Measurements from ENCODE around the gene SMARCA4.
A peak's percentile ranks its signal among the peaks of the same experiment; 100 is the strongest.
"Not testable (repeated sequence)": the region's sequence is repeated elsewhere in the genome, so short reads cannot be mapped to it uniquely, and the experiment has no call there.

Gene SMARCA4

DNA sequence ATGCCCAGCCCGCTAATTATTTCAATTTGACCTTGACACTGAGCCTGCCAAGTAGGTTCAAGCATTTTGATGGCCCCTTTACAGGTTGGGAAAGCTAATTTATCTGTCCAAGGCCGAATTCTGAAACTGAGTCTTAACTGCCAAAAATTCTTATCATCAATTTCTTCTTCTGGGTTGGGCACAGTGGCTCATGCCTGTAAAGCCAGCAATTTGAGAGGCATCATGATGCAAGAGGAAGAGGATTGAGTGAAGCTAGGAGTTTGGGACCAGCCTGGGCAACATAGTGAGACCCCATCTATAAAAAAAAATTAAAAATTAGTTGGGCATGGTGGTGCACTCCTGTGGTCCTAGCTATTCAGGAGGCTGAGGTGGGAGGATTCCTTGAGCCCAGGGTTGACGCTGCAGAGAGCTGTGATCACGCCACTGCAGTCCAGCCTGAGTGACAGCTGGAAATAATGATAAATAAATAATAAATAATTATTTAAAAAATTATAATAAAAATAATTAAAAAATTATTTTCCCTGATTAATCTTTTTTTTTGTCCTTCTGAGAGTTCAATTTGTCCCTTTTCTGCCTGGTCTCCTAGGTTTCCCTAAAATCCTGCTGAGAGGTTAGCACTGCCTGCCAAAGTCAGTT lies 127.2 kb downstream of the SMARCA4 start:
- TF ChIP-seq CTCF (IDR thresholded peaks at IDR 0.05; ENCODE audit: insufficient read depth, missing control alignments), result no peak
- DNase-seq (ENCODE audit: insufficient read length, low spot score) (no peak), FAIRE-seq (no peak)

DNA sequence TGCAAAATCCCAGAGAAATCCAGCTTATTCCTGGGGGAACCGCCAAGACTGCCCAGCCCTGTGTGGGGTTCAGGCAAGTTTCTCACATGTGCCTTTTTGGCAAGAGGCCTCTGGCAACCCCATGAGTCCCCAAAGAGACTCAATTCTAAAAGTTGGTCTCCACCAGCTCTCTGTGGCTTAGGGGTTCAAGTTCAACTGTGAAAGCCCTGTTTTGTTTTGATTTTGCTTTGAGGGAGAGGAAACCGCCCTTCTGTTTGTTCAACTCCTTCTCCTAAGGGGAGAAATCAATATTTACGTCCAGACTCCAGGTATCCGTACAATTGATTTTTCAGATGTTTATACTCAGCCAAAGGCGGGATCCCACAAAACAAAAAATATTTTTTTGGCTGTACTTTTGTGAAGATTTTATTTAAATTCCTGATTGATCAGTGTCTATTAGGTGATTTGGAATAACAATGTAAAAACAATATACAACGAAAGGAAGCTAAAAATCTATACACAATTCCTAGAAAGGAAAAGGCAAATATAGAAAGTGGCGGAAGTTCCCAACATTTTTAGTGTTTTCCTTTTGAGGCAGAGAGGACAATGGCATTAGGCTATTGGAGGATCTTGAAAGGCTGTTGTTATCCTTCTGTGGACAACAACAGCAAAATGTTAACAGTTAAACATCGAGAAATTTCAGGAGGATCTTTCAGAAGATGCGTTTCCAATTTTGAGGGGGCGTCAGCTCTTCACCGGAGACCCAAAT lies 127.8 kb downstream of the SMARCA4 start:
- no peak for FAIRE-seq
- no peak for TF ChIP-seq CTCF (IDR thresholded peaks at IDR 0.05; ENCODE audit: insufficient read depth, missing control alignments)
- DNase-seq (ENCODE audit: insufficient read length, low spot score), result no peak

DNA sequence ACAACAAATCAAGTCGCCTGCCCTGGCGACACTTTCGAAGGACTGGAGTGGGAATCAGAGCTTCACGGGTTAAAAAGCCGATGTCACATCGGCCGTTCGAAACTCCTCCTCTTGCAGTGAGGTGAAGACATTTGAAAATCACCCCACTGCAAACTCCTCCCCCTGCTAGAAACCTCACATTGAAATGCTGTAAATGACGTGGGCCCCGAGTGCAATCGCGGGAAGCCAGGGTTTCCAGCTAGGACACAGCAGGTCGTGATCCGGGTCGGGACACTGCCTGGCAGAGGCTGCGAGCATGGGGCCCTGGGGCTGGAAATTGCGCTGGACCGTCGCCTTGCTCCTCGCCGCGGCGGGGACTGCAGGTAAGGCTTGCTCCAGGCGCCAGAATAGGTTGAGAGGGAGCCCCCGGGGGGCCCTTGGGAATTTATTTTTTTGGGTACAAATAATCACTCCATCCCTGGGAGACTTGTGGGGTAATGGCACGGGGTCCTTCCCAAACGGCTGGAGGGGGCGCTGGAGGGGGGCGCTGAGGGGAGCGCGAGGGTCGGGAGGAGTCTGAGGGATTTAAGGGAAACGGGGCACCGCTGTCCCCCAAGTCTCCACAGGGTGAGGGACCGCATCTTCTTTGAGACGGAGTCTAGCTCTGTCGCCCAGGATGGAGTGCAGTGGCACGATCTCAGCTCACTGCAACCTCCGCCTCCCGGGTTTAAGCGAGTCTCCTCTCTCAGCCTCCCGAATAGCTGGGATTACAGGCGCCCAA lies 128.6 kb downstream of the SMARCA4 start, which contains the start of gene LDLR:
TSS of gene LDLR (plus strand) at position 210 of the 760 bp plus-strand sequence. CDS start at position 296, 86 bp downstream.
- TF ChIP-seq CTCF (IDR thresholded peaks at IDR 0.05; ENCODE audit: insufficient read depth, missing control alignments), result no peak

DNA sequence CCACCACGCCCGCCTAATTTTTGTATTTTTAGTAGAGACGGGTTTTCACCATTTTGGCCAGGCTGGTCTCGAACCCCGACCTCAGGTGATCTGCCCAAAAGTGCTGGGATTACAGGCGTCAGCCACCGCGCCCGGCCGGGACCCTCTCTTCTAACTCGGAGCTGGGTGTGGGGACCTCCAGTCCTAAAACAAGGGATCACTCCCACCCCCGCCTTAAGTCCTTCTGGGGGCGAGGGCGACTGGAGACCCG lies 129.1 kb downstream of the SMARCA4 start:
- not testable (repeated sequence) for DNase-seq (ENCODE audit: insufficient read length, low spot score); FAIRE-seq

More for the DNA sequence above, 128.6 kb downstream of the SMARCA4 start, which contains the start of gene LDLR:
- DNase-seq (ENCODE audit: insufficient read length, low spot score) (peak; percentile 48), FAIRE-seq (no peak)

- no peak for TF ChIP-seq CTCF (IDR thresholded peaks at IDR 0.05; ENCODE audit: insufficient read depth, missing control alignments)
- FAIRE-seq (no peak), DNase-seq (ENCODE audit: insufficient read length, low spot score) (peak; percentile 75)
These were observed 129.6 kb downstream of the SMARCA4 start for GRCh38 chr19:11090264-11090996.

DNA sequence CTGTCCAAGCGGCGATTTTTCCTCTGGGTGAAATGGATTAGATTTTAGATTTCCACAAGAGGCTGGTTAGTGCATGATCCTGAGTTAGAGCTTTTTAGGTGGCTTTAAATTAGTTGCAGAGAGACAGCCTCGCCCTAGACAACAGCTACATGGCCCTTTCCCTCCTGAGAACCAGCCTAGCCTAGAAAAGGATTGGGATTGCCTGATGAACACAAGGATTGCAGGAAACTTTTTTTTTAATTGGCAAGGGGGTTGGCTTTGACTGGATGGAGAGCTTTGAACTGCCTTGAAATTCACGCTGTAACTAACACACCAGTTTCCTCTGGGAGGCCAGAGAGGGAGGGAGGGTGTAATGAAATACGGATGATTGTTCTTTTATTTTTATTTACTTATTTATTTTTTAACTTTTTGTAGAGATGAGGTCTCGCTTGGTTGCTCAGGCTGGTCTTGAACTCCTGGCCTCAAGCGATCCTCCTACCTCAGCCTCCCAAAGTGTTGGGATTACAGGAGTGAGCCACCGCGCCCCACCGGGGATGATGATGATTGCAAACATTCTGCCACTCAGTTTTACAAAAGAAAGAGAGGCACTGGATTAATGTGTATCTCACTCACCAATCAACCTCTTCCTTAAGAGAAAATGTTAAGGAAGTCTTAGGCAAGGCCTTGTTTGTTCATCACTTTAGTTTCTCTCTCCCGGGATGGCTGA lies 130.3 kb downstream of the SMARCA4 start:
- DNase-seq (ENCODE audit: insufficient read length, low spot score), result no peak
- no peak for TF ChIP-seq CTCF (IDR thresholded peaks at IDR 0.05; ENCODE audit: insufficient read depth, missing control alignments)
- no peak for FAIRE-seq

DNA sequence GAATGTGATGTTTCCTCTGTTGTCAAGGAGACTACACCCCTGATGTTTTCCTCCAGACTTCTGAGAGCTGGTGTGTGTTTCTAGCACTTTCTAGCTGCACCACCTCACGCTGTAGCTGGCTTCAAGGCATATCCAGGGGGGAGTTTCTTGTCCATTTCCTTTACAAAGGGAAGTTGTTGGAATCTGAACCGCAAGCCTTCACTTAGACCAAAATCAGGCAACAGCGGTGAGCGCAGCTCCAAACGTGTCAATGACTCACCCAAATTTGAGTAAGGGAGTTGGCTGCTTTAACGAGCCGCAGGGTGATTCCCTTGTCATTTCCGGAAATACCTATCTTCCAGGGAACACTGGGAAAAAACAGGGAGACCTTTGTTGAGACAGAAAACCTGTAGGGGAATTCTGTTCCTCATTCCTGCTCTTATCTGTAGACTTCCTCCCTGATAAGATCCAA lies 130.9 kb downstream of the SMARCA4 start:
- DNase-seq (ENCODE audit: insufficient read length, low spot score), result no peak
- no peak for TF ChIP-seq CTCF (IDR thresholded peaks at IDR 0.05; ENCODE audit: insufficient read depth, missing control alignments)
- no peak for FAIRE-seq

Measured in D721Med (cell line).